Measurements from ENCODE around the gene GALNT17.

DNA sequence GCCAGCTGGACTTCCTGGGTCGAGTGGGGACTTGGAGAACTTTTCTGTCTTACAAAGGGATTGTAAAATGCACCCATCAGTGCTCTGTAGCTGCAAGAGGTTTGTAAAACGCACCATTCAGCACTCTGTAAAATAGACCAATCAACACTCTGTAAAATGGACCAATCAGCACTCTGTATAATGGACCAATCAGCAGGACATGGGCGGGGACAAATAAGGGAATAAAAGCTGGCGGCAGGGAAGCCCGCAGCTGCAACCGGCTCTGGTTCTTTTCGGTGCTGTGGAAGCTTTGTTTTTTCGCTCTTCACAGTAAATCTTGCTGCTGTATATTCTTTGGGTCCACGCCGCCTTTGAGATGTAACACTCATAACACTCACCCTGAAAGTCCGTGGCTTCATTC lies 151.9 kb downstream of the GALNT17 start:
- TF ChIP-seq FOXK2 (IDR thresholded peaks at IDR 0.05) (no peak), HDGF (IDR thresholded peaks at IDR 0.05; ENCODE audit: borderline replicate concordance) (no peak), ARNT (IDR thresholded peaks at IDR 0.05) (no peak), FOXM1 (IDR thresholded peaks at IDR 0.05; ENCODE audit: borderline replicate concordance) (no peak), BHLHE40 (IDR thresholded peaks at IDR 0.05; ENCODE audit: borderline replicate concordance) (no peak)
